Aorta (tissue), 5 donors: ENCODE data around the gene APCDD1. TPM values are rescaled to one million over a fixed set of nuclear protein-coding genes. Genes with fewer than 3 reads are reported as not detected.

Source experiments
- ATAC-seq: fragments of 200-7000 bp; cut with Tn5 transposase; one replicate; pipeline ENCODE4 v1.9.1; 2022; ENCODE audit warnings: moderate library complexity; ENCODE audit not compliant: low FRiP score
- DNase-seq, 2 donors: peaks; one replicate each; pipeline ENCODE4 v3.0.0-alpha.2; 2020
- H3K27ac ChIP-seq, 2 donors: one replicate each; pipeline ENCODE4 v1.5.1; 2013; ENCODE audit warnings: low read length in 2 of 2, mild to moderate bottlenecking in 2 of 2, moderate library complexity in 2 of 2, control low read depth in 1 of 2, inconsistent platforms in 1 of 2, low read depth in 1 of 2
- H3K27me3 ChIP-seq, 2 donors: one replicate each; pipeline ENCODE4 v1.6.1; 2013; ENCODE audit warnings: control low read depth in 1 of 2, low read length in 1 of 2, mild to moderate bottlenecking in 1 of 2, moderate library complexity in 1 of 2; ENCODE audit not compliant: insufficient read depth in 2 of 2, control insufficient read depth in 1 of 2
- H3K36me3 ChIP-seq, 2 donors: one replicate each; pipeline ENCODE4 v1.6.1; 2013; ENCODE audit warnings: control low read depth in 1 of 2, low read length in 1 of 2, mild to moderate bottlenecking in 1 of 2; ENCODE audit not compliant: insufficient read depth in 2 of 2, control insufficient read depth in 1 of 2
- H3K4me1 ChIP-seq, 2 donors: one replicate each; pipeline ENCODE4 v1.6.1; 2013; ENCODE audit warnings: low read length in 2 of 2, control low read depth in 1 of 2, mild to moderate bottlenecking in 1 of 2, moderate library complexity in 1 of 2; ENCODE audit not compliant: insufficient read depth in 2 of 2, control insufficient read depth in 1 of 2
- H3K4me3 ChIP-seq, 2 donors: one replicate each; pipeline ENCODE4 v1.5.1; 2013; ENCODE audit warnings: low read length in 2 of 2, control low read depth in 1 of 2, mild to moderate bottlenecking in 1 of 2
- H3K9me3 ChIP-seq: one replicate; pipeline ENCODE4 v1.6.1; 2013; ENCODE audit warnings: mild to moderate bottlenecking, low read length; ENCODE audit not compliant: control insufficient read depth
- WGBS, 2 donors: extraction: QIAGEN DNeasy Blood & Tissue Kit; methylation state at CpG; one replicate each; pipeline ENCODE4 v1.1.7; 2013; 5-methylcytosine and 5-hydroxymethylcytosine counted together
- intact Hi-C, 2 donors: fragments of 100-400 bp; cut with DNase I; formaldehyde crosslinking; loops; one replicate each; pipeline versions ENCODE4 v1.14.2 to v1.15.0; 2022
- long read RNA-seq, 2 donors: library from polyadenylated mRNA; unstranded; transcript quantifications; one replicate each; pipeline ENCODE4 v2.0.0, GENCODE V29; 2020 to 2021
- polyA plus RNA-seq, 2 donors: library from polyadenylated mRNA; stranded (reverse); fragments of 200-250 nt; gene quantifications; one replicate each; pipeline ENCODE4 v1.2.3, GENCODE V29; 2013
- total RNA-seq, 2 donors: library from RNA; stranded (reverse); fragmentation: NEBNext Ultra II Directional; extraction: Animal tissue kit (Norgen Biotek cat#: 25700); gene quantifications; one replicate each; pipeline ENCODE4 v1.2.1, GENCODE V29; 2021
- donor health status: healthy with polysubstance abuse.
- donor health status: Bipolar disorder and iron deficiency.
- donor health status: DM: no; HTN: no; CAD: no.
- donor health status: DM: no; HTN: no; CAD: no.
- donor health status: DM: yes; HTN: yes; CAD: no.

The APCDD1 gene
- total RNA-seq (10 to 100 TPM in 1 of 2 donors, 1 to 10 TPM in 1; 7.6 to 10.9 TPM), polyA plus RNA-seq (10 to 100 TPM; 10.0 to 45.5 TPM)
- long read RNA-seq, donor 1, partial matches to known transcripts: 20 of 21 reads
- long read RNA-seq, donor 1, other reads (novel, unspliced or antisense): 1 of 21 reads
- long read RNA-seq, donor 2, transcript APCDD1-201 (5 exons, 3,809 nt): major isoform, 5 of 11 reads
- long read RNA-seq, donor 2, partial matches to known transcripts: 3 of 11 reads
- long read RNA-seq, donor 2, other reads (novel, unspliced or antisense): 3 of 11 reads

DNA sequence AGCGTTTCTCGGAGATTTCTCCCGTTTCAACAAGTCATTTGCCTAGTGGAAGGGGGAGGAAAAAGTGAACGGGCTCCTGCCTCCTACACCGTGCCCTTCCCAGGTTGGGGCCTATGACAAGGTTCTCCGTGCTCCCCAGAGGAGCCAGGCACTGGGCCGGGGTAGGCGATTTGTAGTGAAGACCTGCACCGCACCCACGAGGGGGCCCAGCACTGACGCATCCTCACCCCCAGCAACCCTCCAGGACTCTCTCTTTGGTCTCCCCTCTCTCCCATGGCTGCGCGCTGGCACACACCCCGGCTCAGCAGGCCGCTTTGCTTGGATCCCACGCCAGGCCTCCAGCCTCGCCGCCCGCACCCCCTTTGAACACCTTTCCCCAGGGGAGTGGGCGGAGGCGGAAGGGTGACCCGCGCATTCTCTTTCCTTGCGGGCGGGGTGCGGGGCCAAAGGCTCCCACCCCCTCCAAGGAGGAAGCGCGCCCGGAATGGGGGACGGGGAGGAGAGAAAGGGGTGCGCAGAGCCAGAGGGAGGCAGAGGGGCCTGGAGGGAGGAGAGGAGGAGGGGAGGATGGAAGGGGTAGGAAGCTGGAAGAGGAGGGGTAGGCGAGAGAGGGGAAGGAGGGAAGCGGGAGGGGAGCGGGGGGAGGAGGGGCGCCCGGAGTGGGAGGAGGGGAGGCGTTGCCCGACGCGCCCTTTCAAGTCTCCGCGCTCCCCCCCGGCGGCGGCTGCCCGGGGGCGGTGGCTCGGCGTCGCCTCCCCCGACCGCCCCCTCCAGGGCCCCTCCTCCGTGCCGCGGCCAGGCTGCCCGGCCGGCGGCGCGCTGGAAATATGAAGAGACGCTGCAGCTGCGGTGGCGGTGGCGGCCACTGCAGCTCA lies at the start of gene APCDD1:
Gene APCDD1 (plus strand): TSS at position 830 of the 875 bp plus-strand sequence. CDS start 347 bp downstream, outside the sequence.
- Histone ChIP-seq H3K27ac (peak within 1 kb of the TSS in 1 of 2 donors; percentile 26), H3K36me3 (no peaks in the 10 kb centered on the region), H3K9me3 (no peaks in the 10 kb centered on the region), H3K27me3 (no peaks in the 10 kb centered on the region), H3K4me1 (no peaks in the 10 kb centered on the region), H3K4me3 (peak within 1 kb of the TSS; percentile 56 to 70)
- DNase-seq (peak; percentile 76 to 86), ATAC-seq (peak; percentile 93)
- 1 to 4% methylated on average over 34 to 64 of the region's 64 CpGs for WGBS, 2 donors
- intact Hi-C loops: loop anchor here in 1 of 2 donors (5.0 kb wide), 2 partner anchors 63 to 447 kb away; no protein-coding TSS in a partner anchor

DNA sequence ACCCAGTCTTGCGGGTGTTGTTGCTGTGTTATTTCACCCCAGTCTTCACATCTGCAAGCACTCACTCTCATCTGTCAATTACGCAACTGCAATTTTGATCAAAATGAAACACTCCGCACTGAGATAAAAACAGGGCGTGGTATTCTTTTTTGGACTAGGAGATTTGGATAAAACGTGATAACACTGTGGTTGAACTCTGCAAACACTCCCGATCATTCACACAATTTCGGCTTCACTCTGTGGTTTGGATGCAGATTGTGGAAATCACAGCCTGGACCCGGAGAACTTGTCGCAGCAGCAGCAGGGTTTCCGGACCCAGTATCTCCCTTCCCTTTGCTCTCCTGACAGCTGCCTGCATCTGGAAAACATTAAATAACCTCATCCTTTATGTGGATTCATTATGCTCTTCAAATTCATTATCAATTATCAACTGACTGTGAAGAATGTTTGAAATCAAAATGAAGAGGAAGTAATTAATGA lies 49.4 kb upstream of the APCDD1 start:
- Histone ChIP-seq H3K9me3 (no peaks in the 10 kb centered on the region), H3K36me3 (no peaks in the 10 kb centered on the region), H3K27me3 (no peaks in the 10 kb centered on the region), H3K4me3 (no peak overlapping the region), H3K27ac (no peak overlapping the region), H3K4me1 (no peaks in the 10 kb centered on the region)
- WGBS, 2 donors: 88 to 89% methylated on average over 10 of the region's 10 CpGs
- intact Hi-C loops: no loop called here
- no peak for ATAC-seq
- no peak for DNase-seq

DNA sequence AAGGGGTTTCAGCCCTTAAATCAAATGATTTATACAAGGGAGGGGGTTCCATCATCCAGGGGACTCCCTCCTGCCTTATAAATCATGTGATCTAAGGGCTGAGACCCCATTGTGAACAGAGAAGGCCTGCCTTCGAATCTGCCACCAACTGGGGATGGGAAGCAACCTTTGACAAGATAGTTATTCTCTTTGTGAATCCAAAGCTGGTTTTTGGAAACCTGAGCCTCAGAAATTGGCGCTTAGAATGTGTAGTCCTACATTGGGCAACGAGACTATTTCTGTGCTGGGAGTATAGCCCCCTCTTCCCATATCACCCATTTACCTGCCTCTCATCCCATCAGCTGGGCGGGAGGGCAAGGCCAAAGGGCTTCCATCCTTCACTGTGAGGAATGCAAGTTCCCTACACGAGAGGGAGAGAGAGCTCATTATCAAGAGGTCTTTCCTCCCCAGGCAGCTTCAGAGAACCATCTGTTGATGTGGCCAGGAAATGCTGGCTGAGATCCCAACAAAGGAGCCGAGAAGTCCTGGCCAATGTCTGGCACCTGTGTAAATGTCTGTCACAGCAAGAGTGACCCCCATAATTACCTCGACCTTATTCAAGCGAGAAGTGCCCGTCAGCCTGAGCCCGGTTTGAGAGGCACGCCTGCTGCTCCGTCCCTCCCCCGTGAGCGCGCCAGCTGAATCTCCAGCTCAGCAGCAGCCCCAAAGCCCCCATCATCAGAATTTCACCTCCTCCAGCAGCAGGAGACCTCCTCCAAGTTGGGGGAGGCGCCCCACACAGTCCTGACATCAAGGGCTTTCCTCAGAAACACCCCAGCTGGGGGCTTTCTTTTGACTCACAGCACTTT lies 48.4 kb upstream of the APCDD1 start:
- no peaks in the 10 kb centered on the region for H3K36me3 ChIP-seq
- 80 to 81% methylated on average over 16 of the region's 16 CpGs for WGBS, 2 donors
- no peak overlapping the region for H3K4me3 ChIP-seq
- H3K27ac ChIP-seq: no peak overlapping the region
- ATAC-seq (no peak), DNase-seq (no peak)
- intact Hi-C loops: no loop called here
- no peaks in the 10 kb centered on the region for H3K27me3 ChIP-seq
- no peaks in the 10 kb centered on the region for H3K9me3 ChIP-seq
- no peaks in the 10 kb centered on the region for H3K4me1 ChIP-seq

DNA sequence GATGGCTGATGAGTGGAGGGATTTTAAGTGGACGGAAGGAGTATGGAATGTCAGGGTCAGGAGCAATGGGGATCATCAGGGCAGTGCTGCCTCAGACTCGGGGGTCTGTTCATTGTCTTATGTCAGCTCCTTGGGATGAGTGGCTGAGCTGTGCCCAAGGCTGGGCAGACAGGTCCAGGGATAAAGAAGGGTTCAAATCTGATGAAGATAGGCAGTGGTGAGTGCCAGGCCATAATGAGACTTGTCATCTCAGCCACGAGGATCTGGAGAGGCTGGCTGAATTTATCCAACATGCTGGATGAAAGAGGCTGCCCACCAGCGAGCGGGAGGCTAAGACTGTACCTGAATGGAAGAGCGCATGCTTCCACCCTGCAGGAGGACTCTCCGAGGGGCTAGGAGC lies 46.3 kb upstream of the APCDD1 start:
- DNase-seq: no peak
- Histone ChIP-seq H3K4me3 (no peak overlapping the region), H3K36me3 (no peaks in the 10 kb centered on the region), H3K4me1 (no peaks in the 10 kb centered on the region), H3K9me3 (no peaks in the 10 kb centered on the region), H3K27me3 (no peaks in the 10 kb centered on the region), H3K27ac (no peak overlapping the region)
- intact Hi-C loops: no loop called here
- ATAC-seq: no peak
- WGBS, 2 donors: 93 to 98% methylated on average over 7 of the region's 7 CpGs

DNA sequence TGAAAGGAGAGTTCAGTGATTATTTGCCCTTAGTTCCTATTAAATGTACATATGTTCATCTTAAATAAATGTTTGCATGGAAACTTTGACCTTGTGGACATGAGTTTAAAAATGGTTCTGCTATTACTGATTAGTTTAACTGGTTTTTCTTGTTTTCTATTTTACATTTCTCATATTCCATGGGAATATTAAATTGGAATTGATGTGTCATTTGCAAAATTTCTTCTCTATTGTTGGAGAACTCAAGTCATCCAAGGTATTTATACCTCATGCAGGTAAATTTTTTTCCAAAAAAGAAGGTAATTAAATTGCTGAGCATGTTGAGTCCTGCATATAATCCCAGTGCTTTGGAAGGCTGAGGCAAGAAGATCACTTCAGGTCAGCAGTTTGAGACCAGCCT lies 45.4 kb upstream of the APCDD1 start:
- intact Hi-C loops: no loop called here
- no peaks in the 10 kb centered on the region for H3K36me3 ChIP-seq

DNA sequence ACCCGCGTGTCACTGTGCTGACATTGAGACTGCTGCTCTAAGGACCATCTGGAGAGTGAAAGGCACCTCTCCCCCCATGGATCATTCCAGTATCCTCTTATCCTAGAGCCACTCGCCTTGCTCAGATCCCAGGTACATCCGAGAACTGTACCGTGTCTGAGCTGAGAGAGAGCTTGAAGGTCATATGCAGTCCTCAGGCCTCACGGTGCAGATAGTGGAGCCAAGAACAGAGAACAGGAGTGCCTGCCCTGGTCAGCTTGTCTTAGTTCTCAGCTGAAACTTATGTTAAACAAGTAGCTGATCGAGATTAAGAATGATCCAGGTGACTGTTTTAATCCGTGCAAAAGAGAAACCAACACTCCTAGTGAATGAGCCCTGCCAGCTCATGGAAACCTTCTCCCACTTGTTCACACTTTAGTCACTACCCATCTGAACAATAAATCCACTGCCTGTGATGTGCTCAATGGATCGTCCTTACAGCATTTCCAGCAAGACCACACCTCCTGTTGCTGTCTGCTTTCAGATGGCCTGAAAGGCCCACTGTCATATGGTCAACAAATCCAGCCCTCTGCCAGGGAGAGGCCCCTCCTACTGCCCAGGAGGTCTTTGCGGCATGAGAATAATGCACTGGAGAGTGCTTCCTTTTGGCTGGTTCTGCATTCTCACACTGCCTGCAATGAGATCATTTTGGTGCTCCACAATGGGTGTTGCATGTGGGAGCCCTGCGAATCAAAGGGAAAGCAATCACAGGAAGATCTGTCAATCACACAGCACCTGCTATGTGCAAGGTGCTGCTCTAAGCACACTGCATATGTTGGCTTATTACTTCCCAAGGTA lies 43.7 kb upstream of the APCDD1 start:
- intact Hi-C loops: no loop called here
- DNase-seq (no peak), ATAC-seq (no peak)
- Histone ChIP-seq H3K27me3 (no peaks in the 10 kb centered on the region), H3K27ac (no peak overlapping the region), H3K9me3 (no peaks in the 10 kb centered on the region), H3K4me1 (no peaks in the 10 kb centered on the region), H3K4me3 (no peak overlapping the region), H3K36me3 (no peaks in the 10 kb centered on the region)
- 83% methylated on average over 11 of the region's 11 CpGs for WGBS, 2 donors

More for the DNA sequence above, 45.4 kb upstream of the APCDD1 start:
- Histone ChIP-seq H3K4me1 (no peaks in the 10 kb centered on the region), H3K27ac (no peak overlapping the region), H3K4me3 (no peak overlapping the region), H3K27me3 (no peaks in the 10 kb centered on the region), H3K9me3 (no peaks in the 10 kb centered on the region)
- no peak for ATAC-seq
- no peak for DNase-seq

DNA sequence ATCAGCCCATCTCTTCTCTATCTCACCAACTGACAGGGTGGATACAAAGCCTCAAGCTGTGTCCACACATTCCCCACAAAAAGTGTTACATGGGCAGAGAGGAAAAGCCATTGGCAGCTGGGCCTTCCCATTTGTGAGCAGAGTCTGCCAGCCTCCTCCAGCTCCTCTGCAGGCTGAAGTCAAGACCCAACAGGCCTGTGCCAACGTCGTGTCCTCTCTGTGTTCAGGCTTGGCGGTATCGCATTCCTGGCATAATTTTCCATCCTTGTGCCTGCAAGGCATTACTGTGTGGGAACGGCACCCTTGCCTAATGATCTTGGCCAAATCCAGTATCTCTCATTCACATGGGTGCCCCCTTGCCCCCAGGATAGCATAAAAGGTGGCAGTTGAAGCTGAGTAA lies 41.5 kb upstream of the APCDD1 start:
- Histone ChIP-seq H3K27me3 (no peaks in the 10 kb centered on the region), H3K9me3 (no peaks in the 10 kb centered on the region), H3K36me3 (no peaks in the 10 kb centered on the region), H3K27ac (no peak overlapping the region), H3K4me3 (no peak overlapping the region), H3K4me1 (no peaks in the 10 kb centered on the region)
- ATAC-seq (no peak), DNase-seq (no peak)
- 9 to 16% methylated on average over 5 of the region's 5 CpGs for WGBS, 2 donors
- intact Hi-C loops: no loop called here

DNA sequence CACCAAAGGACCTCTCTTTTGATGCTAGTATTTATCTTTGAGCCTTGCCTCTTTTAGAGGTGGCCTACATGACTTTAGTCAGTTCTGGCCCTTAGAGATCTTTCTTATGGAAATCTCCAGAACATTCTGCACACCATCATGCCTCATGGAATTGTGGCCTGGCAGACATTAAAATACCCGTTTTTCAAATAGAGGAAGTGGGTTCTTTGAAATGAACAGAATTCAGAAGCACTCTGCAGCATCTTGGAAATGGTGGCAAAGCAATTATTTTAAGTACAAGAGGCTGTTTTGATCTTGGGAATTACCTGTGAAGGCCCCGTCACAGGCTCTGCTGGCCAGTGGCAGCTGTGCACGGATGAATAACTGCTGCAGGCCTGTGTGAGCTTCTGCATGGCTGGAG lies 40.7 kb upstream of the APCDD1 start:
- intact Hi-C loops: no loop called here
- Histone ChIP-seq H3K9me3 (no peaks in the 10 kb centered on the region), H3K4me1 (no peaks in the 10 kb centered on the region), H3K27me3 (no peaks in the 10 kb centered on the region), H3K36me3 (no peaks in the 10 kb centered on the region), H3K27ac (no peak overlapping the region), H3K4me3 (no peak overlapping the region)
- ATAC-seq (no peak), DNase-seq (no peak)
- 75 to 92% methylated on average over 3 of the region's 3 CpGs for WGBS, 2 donors
